HG02642 (cell line): ENCODE results near the gene ZNF567.
"Not testable (repeated sequence)": the region's sequence is repeated elsewhere in the genome, so short reads cannot be mapped to it uniquely, and the experiment has no call there.

Experiments
- ATAC-seq: cut with Tn5 transposase; IDR thresholded peaks from one replicate; pipeline ENCODE4 v1.9.1; 2021; ENCODE audit warnings: mild to moderate bottlenecking; ENCODE audit not compliant: unreplicated experiment, poor library complexity

Gene ZNF567

GRCh38 chr19:36749613-36750012, 62.2 kb downstream of the ZNF567 start:
- ATAC-seq: not testable (repeated sequence)

DNA sequence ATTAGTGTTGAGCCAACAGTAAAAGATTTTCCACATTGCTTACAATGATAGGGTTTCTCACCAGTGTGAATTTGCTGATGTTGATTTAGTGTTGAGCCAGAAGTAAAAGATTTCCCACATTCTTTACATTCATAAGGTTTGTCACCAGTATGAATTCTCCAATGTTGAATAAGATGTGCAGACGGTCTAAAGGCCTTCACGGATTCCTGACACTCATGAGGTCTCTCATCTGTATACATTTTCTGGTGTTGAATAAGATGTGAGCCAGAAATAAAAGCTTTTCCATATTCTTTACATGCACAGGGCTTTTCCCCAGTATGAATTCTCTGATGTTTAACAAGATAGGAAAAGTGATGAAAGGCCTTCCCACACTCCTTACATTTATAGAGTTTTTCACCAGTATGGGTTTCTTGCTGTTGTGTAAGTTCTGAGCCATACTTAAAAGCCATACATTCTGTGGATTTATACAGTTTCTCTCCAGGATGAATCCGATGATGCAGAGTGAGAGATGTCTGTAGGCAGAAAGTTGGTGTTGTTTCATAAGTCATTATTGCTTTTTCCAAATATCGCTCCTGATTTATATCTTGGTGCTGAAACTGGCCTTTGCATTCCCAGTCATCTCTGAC, 62.8 kb downstream of the ZNF567 start:
- no peak for ATAC-seq
